Suprapubic skin (tissue), 4 donors: ENCODE measurements around the gene FTSJ1. TPM values are rescaled to one million over a fixed set of nuclear protein-coding genes. Genes with fewer than 3 reads are reported as not detected.
"Not testable (repeated sequence)": the region's sequence is repeated elsewhere in the genome, so short reads cannot be mapped to it uniquely, and the experiment has no call there.

ENCODE experiments used
- DNase-seq, 2 donors: peaks; one replicate each; pipeline ENCODE4 v3.0.0-alpha.2; 2019; ENCODE audit warnings: low spot score in 2 of 2
- H3K27ac ChIP-seq: fragments of 200-600 bp; sonication (generic); one replicate; pipeline ENCODE4 v1.5.1; 2019
- H3K27me3 ChIP-seq: fragments of 200-600 bp; sonication (generic); one replicate; pipeline ENCODE4 v1.5.1; 2019
- H3K36me3 ChIP-seq: fragments of 200-600 bp; sonication (generic); one replicate; pipeline ENCODE4 v1.5.1; 2019
- H3K4me1 ChIP-seq: fragments of 200-600 bp; sonication (generic); one replicate; pipeline ENCODE4 v1.5.1; 2019
- H3K4me3 ChIP-seq: fragments of 200-600 bp; sonication (generic); one replicate; pipeline ENCODE4 v1.5.1; 2019; ENCODE audit warnings: mild to moderate bottlenecking
- H3K9me3 ChIP-seq: fragments of 200-600 bp; sonication (generic); one replicate; pipeline ENCODE4 v1.5.1; 2019
- EP300 ChIP-seq: sonication (generic); formaldehyde crosslinking; IDR thresholded peaks from one replicate; pipeline ENCODE4 v1.6.1; 2017; ENCODE audit warnings: antibody characterized with exemption
- POLR2A ChIP-seq, 2 donors: fragments of 450-650 bp; IDR thresholded peaks; one replicate each; pipeline ENCODE4 v1.6.1; 2017; ENCODE audit warnings: antibody characterized with exemption in 2 of 2, mild to moderate bottlenecking in 2 of 2, moderate library complexity in 2 of 2
- POLR2AphosphoS5 ChIP-seq, 3 donors: sonication (generic); formaldehyde crosslinking; IDR thresholded peaks; one replicate each; pipeline ENCODE4 v1.6.1; 2017; ENCODE audit warnings: antibody characterized with exemption in 3 of 3
- WGBS: methylation state at CpG from one replicate; pipeline ENCODE4 v1.1.5; 2018; 5-methylcytosine and 5-hydroxymethylcytosine counted together
- total RNA-seq, 4 donors: library from RNA; depleted of rRNA; stranded (reverse); fragments of >200 nt; gene quantifications; one replicate each; pipeline ENCODE4 v1.1.0, GENCODE V29; 2016
- TF ChIP-seq, protein P1 (sequence below), 2 donors: fragments of 200-600 bp in 1 of 2; fragments of 450-650 bp in 1 of 2; sonication (generic) in 1 of 2; IDR thresholded peaks; one replicate each; pipeline ENCODE4 v1.5.1; 2016 to 2019; ENCODE audit warnings: antibody characterized with exemption in 2 of 2, mild to moderate bottlenecking in 1 of 2, moderate library complexity in 1 of 2

Gene FTSJ1, protein sequence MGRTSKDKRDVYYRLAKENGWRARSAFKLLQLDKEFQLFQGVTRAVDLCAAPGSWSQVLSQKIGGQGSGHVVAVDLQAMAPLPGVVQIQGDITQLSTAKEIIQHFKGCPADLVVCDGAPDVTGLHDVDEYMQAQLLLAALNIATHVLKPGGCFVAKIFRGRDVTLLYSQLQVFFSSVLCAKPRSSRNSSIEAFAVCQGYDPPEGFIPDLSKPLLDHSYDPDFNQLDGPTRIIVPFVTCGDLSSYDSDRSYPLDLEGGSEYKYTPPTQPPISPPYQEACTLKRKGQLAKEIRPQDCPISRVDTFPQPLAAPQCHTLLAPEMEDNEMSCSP
- total RNA-seq: 10 to 100 TPM; 27.8 to 54.3 (median 47.9) TPM

- H3K27me3 ChIP-seq: no peaks in the 10 kb centered on the region
- DNase-seq: peak; percentile 91 to 93
- peak within 1 kb of the TSS; percentile 70 for H3K4me3 ChIP-seq
- no peak for TF ChIP-seq EP300
- TF ChIP-seq POLR2A (IDR thresholded peaks at IDR 0.05): no peak
- peak in 1 of 3 donors; percentile 7 for TF ChIP-seq POLR2AphosphoS5 (IDR thresholded peaks at IDR 0.05)
- TF ChIP-seq, protein P1, sequence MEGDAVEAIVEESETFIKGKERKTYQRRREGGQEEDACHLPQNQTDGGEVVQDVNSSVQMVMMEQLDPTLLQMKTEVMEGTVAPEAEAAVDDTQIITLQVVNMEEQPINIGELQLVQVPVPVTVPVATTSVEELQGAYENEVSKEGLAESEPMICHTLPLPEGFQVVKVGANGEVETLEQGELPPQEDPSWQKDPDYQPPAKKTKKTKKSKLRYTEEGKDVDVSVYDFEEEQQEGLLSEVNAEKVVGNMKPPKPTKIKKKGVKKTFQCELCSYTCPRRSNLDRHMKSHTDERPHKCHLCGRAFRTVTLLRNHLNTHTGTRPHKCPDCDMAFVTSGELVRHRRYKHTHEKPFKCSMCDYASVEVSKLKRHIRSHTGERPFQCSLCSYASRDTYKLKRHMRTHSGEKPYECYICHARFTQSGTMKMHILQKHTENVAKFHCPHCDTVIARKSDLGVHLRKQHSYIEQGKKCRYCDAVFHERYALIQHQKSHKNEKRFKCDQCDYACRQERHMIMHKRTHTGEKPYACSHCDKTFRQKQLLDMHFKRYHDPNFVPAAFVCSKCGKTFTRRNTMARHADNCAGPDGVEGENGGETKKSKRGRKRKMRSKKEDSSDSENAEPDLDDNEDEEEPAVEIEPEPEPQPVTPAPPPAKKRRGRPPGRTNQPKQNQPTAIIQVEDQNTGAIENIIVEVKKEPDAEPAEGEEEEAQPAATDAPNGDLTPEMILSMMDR (IDR thresholded peaks at IDR 0.05): no peak
- H3K4me1 ChIP-seq: peaks cover 11% of the 10 kb centered on the region
- 36% methylated on average over 44 of the region's 75 CpGs for WGBS
- peaks cover 6% of the 10 kb centered on the region for H3K36me3 ChIP-seq
- peak within 1 kb of the TSS; percentile 67 for H3K27ac ChIP-seq
- H3K9me3 ChIP-seq: no peaks in the 10 kb centered on the region
These were observed at the start of gene FTSJ1 for GRCh38 chrX:48475774-48476577. Gene FTSJ1, plus strand, starts transcription at chrX:48476199. Its CDS starts 1,849 bp downstream, at chrX:48478048.

GRCh38 chrX:48427027-48427716 is 48.8 kb upstream of the FTSJ1 start:
- DNase-seq, H3K36me3 ChIP-seq: not testable (repeated sequence)
- no CpG with 5 or more reads among the region's 12 CpGs for WGBS

DNA sequence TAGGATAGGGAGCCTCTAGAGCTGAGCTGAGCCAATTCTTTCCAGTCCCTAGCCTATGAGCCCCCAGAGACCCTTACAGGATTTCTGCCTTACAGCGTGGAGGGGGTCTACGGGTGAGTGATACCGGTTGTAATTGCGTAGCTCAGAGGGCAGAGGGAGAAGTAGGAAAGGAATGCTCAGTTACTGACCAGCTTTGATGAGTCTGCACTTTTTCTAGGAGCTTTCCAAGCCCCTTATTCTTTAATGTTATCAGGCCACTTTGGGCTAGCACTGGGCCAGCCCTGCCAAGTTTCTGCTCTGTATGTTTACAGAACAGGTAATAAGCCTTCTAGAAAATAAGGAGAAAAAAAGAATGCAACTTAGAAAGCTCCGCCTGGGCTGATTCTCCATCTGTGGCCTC is 46.4 kb upstream of the FTSJ1 start:
- H3K4me3 ChIP-seq, H3K27ac ChIP-seq, H3K9me3 ChIP-seq, DNase-seq, H3K36me3 ChIP-seq, H3K4me1 ChIP-seq, H3K27me3 ChIP-seq: not testable (repeated sequence)
- WGBS: 59% methylated on average over 5 of the region's 5 CpGs

More at GRCh38 chrX:48427027-48427716, 48.8 kb upstream of the FTSJ1 start:
- H3K27me3 ChIP-seq, H3K4me1 ChIP-seq, H3K27ac ChIP-seq, H3K9me3 ChIP-seq, H3K4me3 ChIP-seq: not testable (repeated sequence)

- H3K4me3 ChIP-seq, H3K27me3 ChIP-seq, H3K9me3 ChIP-seq, H3K36me3 ChIP-seq, H3K4me1 ChIP-seq, H3K27ac ChIP-seq, DNase-seq: not testable (repeated sequence)
- WGBS: 64% methylated on average over 4 of the region's 4 CpGs
These were observed 45.8 kb upstream of the FTSJ1 start for GRCh38 chrX:48430166-48430565.

- not testable (repeated sequence) for H3K9me3 ChIP-seq, H3K36me3 ChIP-seq, DNase-seq, H3K27ac ChIP-seq, H3K27me3 ChIP-seq, H3K4me1 ChIP-seq, H3K4me3 ChIP-seq
- WGBS: 87% methylated on average over 10 of the region's 13 CpGs
These were observed 42.3 kb upstream of the FTSJ1 start for GRCh38 chrX:48433713-48434112.

GRCh38 chrX:48447201-48447600 is 28.8 kb upstream of the FTSJ1 start:
- not testable (repeated sequence) for H3K27ac ChIP-seq, H3K4me1 ChIP-seq, DNase-seq, H3K9me3 ChIP-seq, H3K27me3 ChIP-seq, H3K36me3 ChIP-seq, H3K4me3 ChIP-seq
- 91% methylated on average over 6 of the region's 6 CpGs for WGBS

- H3K36me3 ChIP-seq: no peaks in the 10 kb centered on the region
- H3K4me3 ChIP-seq: no peak overlapping the region
- no peaks in the 10 kb centered on the region for H3K27me3 ChIP-seq
- H3K27ac ChIP-seq: no peak overlapping the region
- no peaks in the 10 kb centered on the region for H3K4me1 ChIP-seq
- no peaks in the 10 kb centered on the region for H3K9me3 ChIP-seq
- TF ChIP-seq POLR2A (IDR thresholded peaks at IDR 0.05) (no peak), POLR2AphosphoS5 (IDR thresholded peaks at IDR 0.05) (no peak), EP300 (no peak)
- TF ChIP-seq, protein P1 (IDR thresholded peaks at IDR 0.05): no peak
- no peak for DNase-seq
These were observed 25.9 kb upstream of the FTSJ1 start for GRCh38 chrX:48450076-48450475.
